HCT116 (cell line): ENCODE results near the gene AMELX.

Experiments used
- ELF1 ChIP-seq: IDR thresholded peaks from 2 replicates; pipeline ENCODE4 v1.6.1; 2012; ENCODE audit warnings: low read depth, borderline replicate concordance
- EZH2 ChIP-seq: fragments of 200-600 bp; sonication (generic); IDR thresholded peaks from 2 replicates; pipeline ENCODE4 v1.6.1; 2017; ENCODE audit warnings: antibody characterized with exemption, mixed run types
- EZH2phosphoT487 ChIP-seq: fragments of 200-600 bp; IDR thresholded peaks from 2 replicates; pipeline ENCODE4 v1.6.1; 2018; ENCODE audit warnings: antibody characterized with exemption, borderline replicate concordance
- JUND ChIP-seq: IDR thresholded peaks from 2 replicates; pipeline ENCODE4 v1.6.1; 2012
- MAX ChIP-seq: IDR thresholded peaks from 2 replicates; pipeline ENCODE4 v1.6.1; 2012
- POLR2A ChIP-seq: IDR thresholded peaks from 2 replicates; pipeline ENCODE4 v1.7.0; 2011; ENCODE audit warnings: borderline replicate concordance; ENCODE audit not compliant: insufficient read depth, insufficient read length; ENCODE audit errors: extremely low read depth
- POLR2AphosphoS5 ChIP-seq: IDR thresholded peaks from 2 replicates; pipeline ENCODE4 v1.6.1; 2011; ENCODE audit warnings: mild to moderate bottlenecking, low read depth, low read length, moderate library complexity
- RAD21 ChIP-seq: IDR thresholded peaks from 2 replicates; pipeline ENCODE4 v1.6.1; 2012; ENCODE audit warnings: low read depth, mild to moderate bottlenecking
- ZFX ChIP-seq: fragments of 450-650 bp; IDR thresholded peaks from 2 replicates; pipeline ENCODE4 v1.6.1; 2017
- TF ChIP-seq, protein P1 (sequence below), 3 experiments: fragments of 200-600 bp in 1 of 3; sonication (generic) in 1 of 3; IDR thresholded peaks in 2 of 3; conservative IDR thresholded peaks in 1 of 3; 2 replicates each; pipeline ENCODE4 v1.5.1; 2012 to 2017; ENCODE audit warnings: low read depth in 2 of 3, low read length in 2 of 3, antibody characterized with exemption in 1 of 3, borderline replicate concordance in 1 of 3, control low read depth in 1 of 3, mild to moderate bottlenecking in 1 of 3, mixed read lengths in 1 of 3, mixed run types in 1 of 3, moderate library complexity in 1 of 3; ENCODE audit not compliant: insufficient read depth in 1 of 3

GRCh38 chrX:11347300-11347699, 54.1 kb downstream of the AMELX start:
- no peak for TF ChIP-seq POLR2AphosphoS5
- TF ChIP-seq POLR2A, result no peak
- TF ChIP-seq JUND, result no peak
- no peak for TF ChIP-seq ELF1
- TF ChIP-seq EZH2phosphoT487, result no peak
- TF ChIP-seq EZH2, result no peak
- TF ChIP-seq, protein P1, sequence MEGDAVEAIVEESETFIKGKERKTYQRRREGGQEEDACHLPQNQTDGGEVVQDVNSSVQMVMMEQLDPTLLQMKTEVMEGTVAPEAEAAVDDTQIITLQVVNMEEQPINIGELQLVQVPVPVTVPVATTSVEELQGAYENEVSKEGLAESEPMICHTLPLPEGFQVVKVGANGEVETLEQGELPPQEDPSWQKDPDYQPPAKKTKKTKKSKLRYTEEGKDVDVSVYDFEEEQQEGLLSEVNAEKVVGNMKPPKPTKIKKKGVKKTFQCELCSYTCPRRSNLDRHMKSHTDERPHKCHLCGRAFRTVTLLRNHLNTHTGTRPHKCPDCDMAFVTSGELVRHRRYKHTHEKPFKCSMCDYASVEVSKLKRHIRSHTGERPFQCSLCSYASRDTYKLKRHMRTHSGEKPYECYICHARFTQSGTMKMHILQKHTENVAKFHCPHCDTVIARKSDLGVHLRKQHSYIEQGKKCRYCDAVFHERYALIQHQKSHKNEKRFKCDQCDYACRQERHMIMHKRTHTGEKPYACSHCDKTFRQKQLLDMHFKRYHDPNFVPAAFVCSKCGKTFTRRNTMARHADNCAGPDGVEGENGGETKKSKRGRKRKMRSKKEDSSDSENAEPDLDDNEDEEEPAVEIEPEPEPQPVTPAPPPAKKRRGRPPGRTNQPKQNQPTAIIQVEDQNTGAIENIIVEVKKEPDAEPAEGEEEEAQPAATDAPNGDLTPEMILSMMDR (IDR thresholded peaks at IDR 0.05 in 2 of 3, conservative IDR thresholded peaks at IDR 0.05 in 1 of 3; ENCODE audit: borderline replicate concordance in 1 of 3, insufficient read depth in 1 of 3, low read depth in 2 of 3, low read length in 2 of 3), result no peak
- TF ChIP-seq ZFX, result no peak
- TF ChIP-seq MAX, result no peak
- TF ChIP-seq RAD21, result no peak
